Smooth muscle cell (in vitro differentiated cells): ENCODE measurements around the gene GRIN3B. TPM values are rescaled to one million over a fixed set of nuclear protein-coding genes. Genes with fewer than 3 reads are reported as not detected.

Source experiments
- DNase-seq: peaks from one replicate; lab custom pipeline; 2025; ENCODE audit not compliant: unreplicated experiment; lab: John Stamatoyannopoulos, UW
- H2AFZ ChIP-seq: fragments of 200-600 bp; sonication (generic); 2 replicates; pipeline ENCODE4 v1.6.0; 2016; ENCODE audit warnings: antibody characterized with exemption, low read depth, mild to moderate bottlenecking
- H3F3A ChIP-seq: fragments of 200-600 bp; sonication (generic); 2 replicates; pipeline ENCODE4 v1.6.0; 2017; ENCODE audit warnings: antibody characterized with exemption, low read depth
- H3K27ac ChIP-seq: fragments of 200-600 bp; sonication (generic); 2 replicates; pipeline ENCODE4 v1.5.1; 2016; ENCODE audit warnings: low read depth, mild to moderate bottlenecking
- H3K27me3 ChIP-seq: fragments of 200-600 bp; sonication (generic); 2 replicates; pipeline ENCODE4 v1.6.1; 2016; ENCODE audit warnings: low read depth, mild to moderate bottlenecking
- H3K36me3 ChIP-seq: fragments of 200-600 bp; sonication (generic); 2 replicates; pipeline ENCODE4 v1.5.1; 2016; ENCODE audit warnings: low read depth
- H3K4me1 ChIP-seq: fragments of 200-600 bp; sonication (generic); 2 replicates; pipeline ENCODE4 v1.5.1; 2016; ENCODE audit warnings: low read depth
- H3K4me2 ChIP-seq: fragments of 200-600 bp; sonication (generic); 2 replicates; pipeline ENCODE4 v1.6.0; 2016; ENCODE audit warnings: mild to moderate bottlenecking
- H3K4me3 ChIP-seq: fragments of 200-600 bp; sonication (generic); 2 replicates; pipeline ENCODE4 v1.5.1; 2016; ENCODE audit warnings: mild to moderate bottlenecking
- H3K79me2 ChIP-seq: fragments of 200-600 bp; sonication (generic); 2 replicates; pipeline ENCODE4 v1.6.0; 2016; ENCODE audit warnings: low read depth, mild to moderate bottlenecking
- H3K9ac ChIP-seq: fragments of 200-600 bp; sonication (generic); 2 replicates; pipeline ENCODE4 v1.6.0; 2016; ENCODE audit warnings: low read depth
- H3K9me3 ChIP-seq: fragments of 200-600 bp; sonication (generic); replicated peaks from 2 replicates; pipeline ENCODE4 v1.5.1; 2016; ENCODE audit warnings: low read depth
- H4K20me1 ChIP-seq: fragments of 200-600 bp; sonication (generic); 2 replicates; pipeline ENCODE4 v1.6.0; 2016; ENCODE audit warnings: low read depth
- WGBS: methylation state at CpG from one replicate; pipeline ENCODE4 v1.1.7; 2016; ENCODE audit warnings: low lambda C conversion rate; 5-methylcytosine and 5-hydroxymethylcytosine counted together
- polyA plus RNA-seq: library from polyadenylated mRNA; unstranded; fragments of >200 nt; fragmentation: Nextera tagmentation; extraction: Ambion mirVana; gene quantifications from 2 replicates; pipeline ENCODE4 v1.2.1, GENCODE V29; 2016
- total RNA-seq: library from RNA; depleted of rRNA; stranded (reverse); fragments of >200 nt; gene quantifications from 2 replicates; pipeline ENCODE4 v1.2.3, GENCODE V29; 2014
- TF ChIP-seq, protein P1 (sequence below): fragments of 200-600 bp; sonication (generic); IDR thresholded peaks from 2 replicates; pipeline ENCODE4 v1.5.1; 2017; ENCODE audit warnings: borderline replicate concordance, mild to moderate bottlenecking, antibody characterized with exemption; ENCODE audit not compliant: insufficient read depth, poor library complexity, severe bottlenecking

The GRIN3B gene
- total and polyA plus RNA-seq, 2 experiments from 2014 or later = 1.2 to 12.6 TPM

DNA sequence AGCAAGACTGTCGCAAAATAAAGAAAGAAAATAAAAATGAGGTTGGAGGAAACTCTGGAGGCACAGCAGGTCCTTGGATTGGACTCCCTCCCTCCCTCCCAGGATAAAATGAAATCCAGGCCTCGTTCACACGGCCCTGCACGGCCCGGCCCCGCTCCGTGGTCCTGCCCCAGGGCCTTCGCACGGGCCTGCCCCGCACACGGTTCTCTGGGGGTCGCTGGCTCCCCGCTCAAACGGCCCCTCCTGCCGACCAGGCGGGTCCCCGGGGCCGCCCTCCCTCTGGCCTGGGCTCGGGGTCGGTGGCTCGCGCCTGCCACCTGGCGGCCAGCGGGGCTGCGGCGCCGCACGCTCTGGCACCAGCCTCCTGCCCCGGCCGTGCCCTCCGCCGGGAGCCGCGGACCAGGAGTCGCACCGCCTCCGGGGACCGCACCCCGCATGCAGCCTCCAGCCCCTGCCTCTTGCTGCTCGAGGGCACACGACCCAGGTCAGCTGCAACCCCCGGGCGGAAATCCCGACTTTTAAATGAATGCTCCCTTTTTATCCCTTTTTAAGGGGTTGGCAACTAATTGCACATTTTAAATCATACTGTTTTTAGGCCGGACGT is 17.6 kb upstream of the GRIN3B start:
- 4% methylated on average over 44 of the region's 46 CpGs for WGBS
- no peaks in the 10 kb centered on the region for H3K27me3 ChIP-seq
- H3F3A ChIP-seq = peaks cover 17% of the 10 kb centered on the region
- no peak overlapping the region for H3K9ac ChIP-seq
- no peaks in the 10 kb centered on the region for H3K9me3 ChIP-seq
- peak overlapping the region; percentile 61 for H3K4me3 ChIP-seq
- H3K4me1 ChIP-seq = peaks cover 27% of the 10 kb centered on the region
- H3K36me3 ChIP-seq = no peaks in the 10 kb centered on the region
- peaks cover 12% of the 10 kb centered on the region for H3K79me2 ChIP-seq
- H3K27ac ChIP-seq = peak overlapping the region; percentile 80
- H3K4me2 ChIP-seq = peak overlapping the region; percentile 98
- H2AFZ ChIP-seq = no peak overlapping the region
- H4K20me1 ChIP-seq = peaks cover 7% of the 10 kb centered on the region
- peak; percentile 60 for DNase-seq
- TF ChIP-seq, protein P1, sequence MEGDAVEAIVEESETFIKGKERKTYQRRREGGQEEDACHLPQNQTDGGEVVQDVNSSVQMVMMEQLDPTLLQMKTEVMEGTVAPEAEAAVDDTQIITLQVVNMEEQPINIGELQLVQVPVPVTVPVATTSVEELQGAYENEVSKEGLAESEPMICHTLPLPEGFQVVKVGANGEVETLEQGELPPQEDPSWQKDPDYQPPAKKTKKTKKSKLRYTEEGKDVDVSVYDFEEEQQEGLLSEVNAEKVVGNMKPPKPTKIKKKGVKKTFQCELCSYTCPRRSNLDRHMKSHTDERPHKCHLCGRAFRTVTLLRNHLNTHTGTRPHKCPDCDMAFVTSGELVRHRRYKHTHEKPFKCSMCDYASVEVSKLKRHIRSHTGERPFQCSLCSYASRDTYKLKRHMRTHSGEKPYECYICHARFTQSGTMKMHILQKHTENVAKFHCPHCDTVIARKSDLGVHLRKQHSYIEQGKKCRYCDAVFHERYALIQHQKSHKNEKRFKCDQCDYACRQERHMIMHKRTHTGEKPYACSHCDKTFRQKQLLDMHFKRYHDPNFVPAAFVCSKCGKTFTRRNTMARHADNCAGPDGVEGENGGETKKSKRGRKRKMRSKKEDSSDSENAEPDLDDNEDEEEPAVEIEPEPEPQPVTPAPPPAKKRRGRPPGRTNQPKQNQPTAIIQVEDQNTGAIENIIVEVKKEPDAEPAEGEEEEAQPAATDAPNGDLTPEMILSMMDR = peak; percentile 97

DNA sequence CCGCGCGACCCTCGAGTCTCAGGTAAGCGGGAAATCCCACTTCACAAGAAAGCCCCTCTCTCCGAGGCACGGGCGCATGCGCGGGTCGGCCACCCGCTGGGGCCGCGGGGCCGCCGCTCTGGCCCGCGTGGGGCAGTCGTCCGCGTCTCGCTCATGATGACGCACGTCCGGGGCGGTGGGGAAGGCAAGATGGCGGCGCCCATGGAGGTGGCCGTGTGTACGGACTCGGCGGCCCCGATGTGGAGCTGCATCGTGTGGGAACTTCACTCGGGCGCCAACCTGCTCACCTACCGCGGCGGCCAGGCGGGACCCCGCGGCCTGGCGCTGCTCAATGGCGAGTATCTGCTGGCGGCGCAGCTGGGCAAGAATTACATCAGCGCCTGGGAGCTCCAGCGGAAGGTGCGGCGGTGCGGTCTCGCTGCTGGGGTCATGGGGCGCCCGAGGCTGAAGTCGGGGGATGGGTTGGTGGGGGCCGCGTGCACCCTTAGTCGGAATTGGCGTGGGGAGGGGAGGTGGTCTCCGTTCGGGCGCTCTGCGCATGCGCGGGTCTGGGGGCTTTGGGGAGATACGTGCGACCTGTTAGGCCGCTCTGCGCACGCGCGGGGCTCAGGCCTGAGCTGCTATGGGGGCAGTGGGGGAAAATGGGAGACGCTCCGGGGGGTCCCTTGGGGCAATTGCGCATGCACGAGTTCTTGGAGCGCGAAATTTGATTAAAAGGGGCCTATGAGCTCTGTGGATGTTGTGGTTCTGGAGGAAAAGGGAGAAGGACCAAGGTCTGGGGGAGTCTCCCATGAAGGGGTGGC is 15.9 kb upstream of the GRIN3B start, which contains the start of gene WDR18:
Gene WDR18, plus strand, starts transcription at position 181 of the 803 bp plus-strand sequence. Its CDS starts 9 bp downstream, at position 190.
- Histone ChIP-seq H4K20me1 (peaks cover 7% of the 10 kb centered on the region), H3K27ac (peak within 1 kb of the TSS; percentile 80), H2AFZ (peak within 1 kb of the TSS; percentile 91), H3K79me2 (peaks cover 12% of the 10 kb centered on the region), H3F3A (peaks cover 10% of the 10 kb centered on the region), H3K36me3 (no peaks in the 10 kb centered on the region), H3K9ac (peak within 1 kb of the TSS; percentile 95), H3K4me1 (peaks cover 23% of the 10 kb centered on the region), H3K9me3 (no peaks in the 10 kb centered on the region), H3K4me2 (peak within 1 kb of the TSS; percentile 98), H3K4me3 (peak within 1 kb of the TSS; percentile 99), H3K27me3 (no peaks in the 10 kb centered on the region)
- peak; percentile 67 for DNase-seq
- TF ChIP-seq, protein P1 = no peak
- under 1% methylated on average over 74 of the region's 78 CpGs for WGBS

DNA sequence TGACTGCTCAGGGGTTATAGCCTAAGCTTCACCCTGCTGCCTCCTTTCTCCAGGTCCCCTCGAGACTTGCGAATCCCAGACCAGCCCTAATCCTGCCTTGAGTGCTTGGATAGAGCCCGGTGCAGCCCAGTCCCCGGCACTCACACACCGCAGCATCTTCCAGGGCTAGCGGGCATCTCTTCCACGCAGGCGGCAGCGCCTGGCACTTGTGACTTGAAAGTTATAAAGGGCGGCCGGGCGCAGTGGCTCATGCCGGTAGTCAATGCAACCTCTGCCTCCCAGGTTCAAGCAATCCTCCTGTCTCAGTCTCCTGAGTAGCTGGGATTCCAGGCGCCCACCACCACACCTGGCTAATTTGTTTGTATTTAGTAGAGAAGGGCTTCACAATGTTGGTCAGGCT is 14.1 kb upstream of the GRIN3B start:
- no peak for DNase-seq
- H3K4me3 ChIP-seq = no peak overlapping the region
- H4K20me1 ChIP-seq = peaks cover 7% of the 10 kb centered on the region
- H3K4me1 ChIP-seq = peaks cover 12% of the 10 kb centered on the region
- TF ChIP-seq, protein P1 = no peak
- peaks cover 3% of the 10 kb centered on the region for H3F3A ChIP-seq
- WGBS = 99% methylated on average over 14 of the region's 14 CpGs
- no peak overlapping the region for H2AFZ ChIP-seq
- H3K36me3 ChIP-seq = no peaks in the 10 kb centered on the region
- peaks cover 12% of the 10 kb centered on the region for H3K79me2 ChIP-seq
- H3K27ac ChIP-seq = no peak overlapping the region
- no peaks in the 10 kb centered on the region for H3K27me3 ChIP-seq
- no peak overlapping the region for H3K9ac ChIP-seq
- H3K4me2 ChIP-seq = no peak overlapping the region
- no peaks in the 10 kb centered on the region for H3K9me3 ChIP-seq
